Measurements from ENCODE around the gene DOK5.

DNA sequence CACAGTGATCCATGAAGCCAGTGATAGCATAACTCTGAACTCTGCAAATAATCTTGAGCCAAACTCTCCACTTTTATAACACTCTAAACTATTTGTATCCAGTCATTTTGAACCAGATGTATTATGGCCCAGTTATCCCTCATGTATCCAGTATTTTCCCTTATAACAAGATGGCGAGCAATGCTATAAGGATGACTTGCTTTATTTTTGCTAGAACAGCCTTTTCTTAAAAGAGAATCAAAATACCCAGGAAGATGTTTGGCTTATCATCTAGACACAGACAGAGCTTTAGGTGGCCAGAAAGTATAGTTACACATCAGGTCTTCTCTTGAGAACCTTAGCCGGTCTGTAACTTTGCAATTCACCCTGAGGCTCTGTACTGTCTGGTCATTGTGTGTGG lies 81.0 kb downstream of the DOK5 start:
- TF ChIP-seq RAD21 (CRISPR knock-in tag; conservative IDR thresholded peaks at IDR 0.05 in 1 of 2, IDR thresholded peaks at IDR 0.05 in 1 of 2) = no peak
- TF ChIP-seq NBN (IDR thresholded peaks at IDR 0.05; ENCODE audit: low read depth) = no peak
- no peak for TF ChIP-seq XRCC4 (IDR thresholded peaks at IDR 0.05; ENCODE audit: extremely low read depth, insufficient read depth, insufficient read length)
- TF ChIP-seq, protein P1, sequence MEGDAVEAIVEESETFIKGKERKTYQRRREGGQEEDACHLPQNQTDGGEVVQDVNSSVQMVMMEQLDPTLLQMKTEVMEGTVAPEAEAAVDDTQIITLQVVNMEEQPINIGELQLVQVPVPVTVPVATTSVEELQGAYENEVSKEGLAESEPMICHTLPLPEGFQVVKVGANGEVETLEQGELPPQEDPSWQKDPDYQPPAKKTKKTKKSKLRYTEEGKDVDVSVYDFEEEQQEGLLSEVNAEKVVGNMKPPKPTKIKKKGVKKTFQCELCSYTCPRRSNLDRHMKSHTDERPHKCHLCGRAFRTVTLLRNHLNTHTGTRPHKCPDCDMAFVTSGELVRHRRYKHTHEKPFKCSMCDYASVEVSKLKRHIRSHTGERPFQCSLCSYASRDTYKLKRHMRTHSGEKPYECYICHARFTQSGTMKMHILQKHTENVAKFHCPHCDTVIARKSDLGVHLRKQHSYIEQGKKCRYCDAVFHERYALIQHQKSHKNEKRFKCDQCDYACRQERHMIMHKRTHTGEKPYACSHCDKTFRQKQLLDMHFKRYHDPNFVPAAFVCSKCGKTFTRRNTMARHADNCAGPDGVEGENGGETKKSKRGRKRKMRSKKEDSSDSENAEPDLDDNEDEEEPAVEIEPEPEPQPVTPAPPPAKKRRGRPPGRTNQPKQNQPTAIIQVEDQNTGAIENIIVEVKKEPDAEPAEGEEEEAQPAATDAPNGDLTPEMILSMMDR (IDR thresholded peaks at IDR 0.05 in 2 of 3, conservative IDR thresholded peaks at IDR 0.05 in 1 of 3; ENCODE audit: insufficient read depth in 2 of 3, low read depth in 1 of 3, low read length in 3 of 3) = no peak

All from K562 (cell line).